Transverse colon (tissue), 4 donors: Measurements from ENCODE around the gene CACNA1G.

Experiments used
- EP300 ChIP-seq: sonication (generic); formaldehyde crosslinking; IDR thresholded peaks from one replicate; pipeline ENCODE4 v1.6.1; 2017; ENCODE audit warnings: antibody characterized with exemption, low read depth
- POLR2A ChIP-seq: fragments of 450-650 bp; IDR thresholded peaks from one replicate; pipeline ENCODE4 v1.6.1; 2016; ENCODE audit warnings: antibody characterized with exemption, mild to moderate bottlenecking, moderate library complexity
- POLR2AphosphoS5 ChIP-seq, 3 donors: sonication (generic); formaldehyde crosslinking; IDR thresholded peaks; one replicate each; pipeline ENCODE4 v1.6.1; 2016; ENCODE audit warnings: antibody characterized with exemption in 3 of 3
- TF ChIP-seq, protein P1 (sequence below), 5 experiments: fragments of 200-600 bp in 3 of 5; fragments of 450-650 bp in 2 of 5; sonication (generic) in 3 of 5; IDR thresholded peaks; 1 replicate in 2 of 5; 2 replicates in 3 of 5; pipeline ENCODE4 v1.5.1; 2016 to 2017; ENCODE audit warnings: antibody characterized with exemption in 5 of 5, inconsistent platforms in 3 of 5, mild to moderate bottlenecking in 2 of 5, moderate library complexity in 1 of 5

GRCh38 chr17:50584116-50584515 lies 23.6 kb downstream of the CACNA1G start:
- TF ChIP-seq, protein P1, sequence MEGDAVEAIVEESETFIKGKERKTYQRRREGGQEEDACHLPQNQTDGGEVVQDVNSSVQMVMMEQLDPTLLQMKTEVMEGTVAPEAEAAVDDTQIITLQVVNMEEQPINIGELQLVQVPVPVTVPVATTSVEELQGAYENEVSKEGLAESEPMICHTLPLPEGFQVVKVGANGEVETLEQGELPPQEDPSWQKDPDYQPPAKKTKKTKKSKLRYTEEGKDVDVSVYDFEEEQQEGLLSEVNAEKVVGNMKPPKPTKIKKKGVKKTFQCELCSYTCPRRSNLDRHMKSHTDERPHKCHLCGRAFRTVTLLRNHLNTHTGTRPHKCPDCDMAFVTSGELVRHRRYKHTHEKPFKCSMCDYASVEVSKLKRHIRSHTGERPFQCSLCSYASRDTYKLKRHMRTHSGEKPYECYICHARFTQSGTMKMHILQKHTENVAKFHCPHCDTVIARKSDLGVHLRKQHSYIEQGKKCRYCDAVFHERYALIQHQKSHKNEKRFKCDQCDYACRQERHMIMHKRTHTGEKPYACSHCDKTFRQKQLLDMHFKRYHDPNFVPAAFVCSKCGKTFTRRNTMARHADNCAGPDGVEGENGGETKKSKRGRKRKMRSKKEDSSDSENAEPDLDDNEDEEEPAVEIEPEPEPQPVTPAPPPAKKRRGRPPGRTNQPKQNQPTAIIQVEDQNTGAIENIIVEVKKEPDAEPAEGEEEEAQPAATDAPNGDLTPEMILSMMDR (IDR thresholded peaks at IDR 0.05): no peak
- TF ChIP-seq EP300 (no peak), POLR2AphosphoS5 (IDR thresholded peaks at IDR 0.05) (no peak), POLR2A (no peak)
